NCI-H510A treated with DMSO at 0.1 percent for 48 hours (cell line): ENCODE measurements around the gene ANGPT4.

ENCODE experiments used
- DNase-seq: peaks from one replicate; lab custom pipeline; 2025; lab: John Stamatoyannopoulos, UW

The ANGPT4 gene

DNA sequence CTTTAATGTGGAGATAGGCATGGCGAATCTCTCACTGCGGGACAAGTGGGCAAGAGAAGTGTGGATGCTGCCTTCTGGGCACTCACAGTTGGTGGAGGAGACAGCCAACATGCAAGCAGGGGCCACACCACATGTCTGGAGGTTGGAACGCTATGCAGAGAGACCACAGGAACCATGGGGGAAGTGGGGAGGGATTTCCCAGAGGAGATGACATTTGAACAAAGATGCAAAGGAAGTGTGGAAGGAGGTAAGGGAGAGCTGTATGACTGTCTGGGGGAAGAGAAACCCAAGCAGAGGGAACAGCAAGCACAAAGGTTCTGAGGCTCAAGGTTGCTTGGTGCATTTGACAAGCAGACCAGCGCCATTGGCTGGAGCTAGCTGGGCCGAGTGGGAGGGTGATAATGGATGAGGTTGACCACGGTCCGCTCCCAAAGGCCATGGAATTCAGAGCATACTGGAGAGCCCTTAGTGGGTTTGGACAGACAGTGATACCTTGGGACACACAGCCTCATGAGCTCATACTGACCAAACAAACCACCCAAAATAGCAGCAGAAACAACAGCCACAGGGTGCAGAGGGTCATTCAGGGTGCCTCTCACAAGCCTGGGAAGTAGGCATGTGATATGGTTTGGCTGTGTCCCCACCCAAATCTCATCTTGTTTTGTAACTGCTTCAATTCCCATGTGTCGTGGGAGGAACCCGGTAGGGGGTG, 90.3 kb downstream of the ANGPT4 start:
- no peak for DNase-seq

DNA sequence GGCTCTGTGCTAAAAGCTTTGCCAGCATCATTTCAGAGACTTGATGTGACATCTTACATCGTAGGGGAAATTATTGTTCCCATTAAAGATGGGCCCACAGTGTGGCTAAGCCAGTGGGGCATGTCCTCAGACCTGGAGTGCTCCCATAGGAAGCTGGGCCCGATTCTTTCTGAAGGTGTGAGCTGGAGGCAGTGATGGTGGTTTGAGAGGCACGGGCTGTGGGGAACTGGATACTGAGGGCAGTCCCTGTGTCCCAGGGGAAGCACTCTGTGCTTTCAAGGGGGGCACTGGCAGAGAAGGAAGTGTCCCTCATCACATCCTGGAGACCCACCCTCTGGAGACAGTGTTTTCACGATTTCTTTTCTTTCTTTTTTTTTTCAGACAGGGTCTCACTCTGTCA, 91.2 kb downstream of the ANGPT4 start:
- no peak for DNase-seq

DNA sequence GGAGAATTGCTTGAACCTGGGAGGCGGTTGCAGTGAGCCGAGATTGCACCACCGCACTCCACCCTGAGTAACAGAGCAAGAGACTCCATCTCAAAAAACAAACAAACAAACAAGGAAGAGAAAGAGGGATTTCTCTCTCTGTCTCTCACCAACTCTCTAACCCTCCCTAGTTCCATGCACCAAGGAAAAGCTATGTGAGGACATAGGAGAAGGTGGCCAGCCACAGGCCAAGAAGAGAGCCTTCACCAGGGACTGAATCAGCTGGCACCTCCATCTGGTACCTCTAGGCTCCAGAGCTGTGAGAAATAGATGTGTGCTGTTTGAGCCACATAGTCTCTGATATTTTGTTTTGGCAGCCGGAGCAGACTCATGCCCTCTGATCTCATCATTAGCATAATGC, 91.6 kb downstream of the ANGPT4 start:
- DNase-seq: no peak

DNA sequence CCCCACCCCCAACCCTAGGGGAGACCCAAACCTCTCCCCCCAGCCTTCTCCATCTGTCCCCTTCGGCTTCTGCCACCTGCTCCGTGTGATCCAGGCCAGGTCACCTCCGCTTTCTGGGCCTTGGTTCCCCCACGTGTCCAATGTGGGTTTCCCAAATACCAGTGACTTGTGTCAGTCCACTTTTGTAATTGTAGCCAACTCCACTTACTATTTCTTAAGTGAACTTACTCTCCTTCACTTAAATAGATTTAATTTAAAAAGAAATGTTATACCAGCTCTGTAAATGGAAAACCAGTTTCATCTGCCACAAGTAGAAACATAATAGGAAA, 92.6 kb downstream of the ANGPT4 start:
- no peak for DNase-seq

DNA sequence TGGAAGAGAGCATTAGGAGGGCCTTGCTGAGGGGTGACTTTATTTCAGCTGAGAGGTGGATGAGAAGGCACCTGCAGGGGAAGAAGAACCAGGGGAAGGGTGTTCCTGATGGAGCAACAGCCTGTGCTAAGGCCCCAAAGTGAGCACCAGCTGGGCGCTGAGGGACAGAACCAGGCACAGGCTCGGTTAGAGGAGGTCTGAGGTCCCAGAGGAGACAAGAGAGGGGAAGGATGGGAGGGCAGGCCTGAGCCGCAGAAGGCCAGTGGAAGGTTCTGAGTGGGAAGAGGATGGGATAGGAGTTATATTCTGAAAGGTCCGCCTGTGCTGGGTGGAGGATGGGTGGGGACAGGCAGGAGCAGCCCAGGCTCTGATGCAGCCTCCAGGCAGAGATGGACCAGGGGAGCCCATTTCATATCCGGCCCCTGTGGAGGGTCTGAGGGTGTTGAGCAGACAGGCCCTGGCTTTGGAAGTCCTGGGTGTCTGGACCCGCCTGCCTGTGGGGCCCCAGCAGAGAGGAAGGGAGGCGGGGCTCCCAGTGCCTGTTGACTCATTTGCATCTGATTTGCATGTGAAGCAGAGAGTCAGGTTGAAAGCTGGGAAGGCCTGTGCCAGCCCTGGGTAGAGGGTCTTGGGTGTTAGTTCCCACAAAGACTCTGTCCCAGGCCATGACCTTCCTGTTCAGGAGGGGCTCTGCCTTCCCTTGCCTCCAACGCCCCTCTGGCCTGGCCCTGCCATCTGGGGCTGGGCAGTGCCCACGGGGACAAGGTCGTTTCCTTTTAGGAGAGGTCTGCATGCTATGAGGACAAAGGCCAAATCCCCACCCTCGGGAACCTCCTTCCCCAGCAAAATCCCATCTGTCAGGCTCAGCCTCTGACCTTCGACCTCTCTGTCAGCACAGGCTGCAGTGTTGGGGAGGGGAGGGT, 93.2 kb downstream of the ANGPT4 start:
- no peak for DNase-seq

DNA sequence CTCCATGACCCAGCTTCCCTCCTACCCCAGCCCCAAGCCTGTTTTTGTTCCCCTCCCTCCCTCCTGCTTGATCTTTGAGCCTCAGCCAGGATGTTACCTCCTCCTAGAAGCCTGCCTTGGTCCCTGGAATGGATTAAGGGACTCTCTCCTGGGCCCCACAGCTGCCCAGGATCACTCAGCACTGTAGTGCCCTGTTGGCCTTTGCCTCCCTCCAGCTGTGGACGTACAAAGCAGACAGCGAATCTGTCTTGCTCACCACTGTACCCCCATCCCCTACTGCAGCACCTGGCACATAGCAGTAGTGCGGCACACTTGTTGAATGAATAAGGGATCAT, 94.4 kb downstream of the ANGPT4 start:
- DNase-seq: no peak

DNA sequence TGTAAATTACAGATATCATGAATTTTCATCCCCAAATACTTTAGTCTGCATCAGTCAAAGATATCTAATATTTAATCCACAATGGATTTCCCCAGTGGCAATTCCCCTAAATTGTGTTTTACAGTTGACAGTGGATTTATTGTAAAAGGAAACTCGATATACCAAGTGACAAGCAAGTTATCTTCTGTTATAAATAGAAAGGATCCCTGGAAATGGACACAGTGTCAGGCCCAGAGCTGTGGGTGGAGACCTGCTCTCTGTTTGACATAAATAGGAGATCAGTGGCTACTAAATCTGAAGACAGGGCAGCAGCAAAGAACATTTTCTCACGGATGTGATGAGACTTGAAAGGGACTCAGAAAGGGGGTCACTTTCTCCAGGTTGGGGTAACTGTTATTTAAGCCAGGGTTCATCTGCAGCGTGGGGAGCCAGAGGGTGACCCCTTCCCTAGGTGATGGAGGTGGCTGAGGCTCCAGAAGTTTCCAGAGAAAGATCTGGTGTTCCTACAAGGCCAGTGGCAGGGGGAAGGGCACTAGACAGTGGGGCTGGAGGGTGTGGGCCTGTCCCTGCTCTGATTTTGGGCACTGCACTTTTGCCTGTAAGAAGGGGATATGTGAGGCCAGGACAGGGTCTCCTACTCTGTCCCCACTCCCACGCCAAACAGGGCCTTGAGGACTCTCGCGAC, 94.9 kb downstream of the ANGPT4 start:
- no peak for DNase-seq

DNA sequence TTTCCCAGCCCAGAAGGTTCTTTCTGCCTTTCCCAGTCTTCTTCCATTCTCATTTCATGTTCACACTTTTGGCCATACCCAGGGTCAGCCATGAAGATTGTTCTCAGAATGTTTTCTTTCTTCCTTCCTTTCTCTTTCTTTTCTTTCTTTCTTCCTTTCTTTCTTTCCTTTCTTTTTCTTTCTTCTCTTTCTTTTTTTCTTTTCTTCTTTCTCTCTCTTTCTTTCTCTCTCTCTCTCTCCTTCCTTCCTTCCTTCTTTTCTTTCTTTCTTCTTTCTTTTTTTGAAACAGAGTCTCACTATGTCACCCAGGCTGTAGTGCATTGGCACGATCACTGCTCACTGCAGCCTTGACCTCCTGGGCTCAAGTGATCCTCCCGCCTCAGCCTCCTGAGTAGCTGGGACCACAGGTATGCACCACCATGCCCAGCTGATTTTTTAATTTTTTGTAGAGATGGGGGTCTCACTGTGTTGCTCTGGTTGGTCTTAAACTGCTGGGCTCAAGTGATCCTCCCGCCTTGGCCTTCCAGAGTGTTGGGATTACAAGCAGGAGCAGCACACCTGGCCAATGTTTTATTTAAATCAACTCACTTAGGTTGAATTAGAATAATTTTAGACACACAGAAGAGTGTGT, 95.7 kb downstream of the ANGPT4 start:
- DNase-seq: no peak
